ENCODE results near the gene AGRN. TPM values are rescaled to one million over a fixed set of nuclear protein-coding genes. Genes with fewer than 3 reads are reported as not detected.

AGRN gene
- total RNA-seq, 4 donors from 2014 or later = 33.0 to 103 (median 41.4) TPM

DNA sequence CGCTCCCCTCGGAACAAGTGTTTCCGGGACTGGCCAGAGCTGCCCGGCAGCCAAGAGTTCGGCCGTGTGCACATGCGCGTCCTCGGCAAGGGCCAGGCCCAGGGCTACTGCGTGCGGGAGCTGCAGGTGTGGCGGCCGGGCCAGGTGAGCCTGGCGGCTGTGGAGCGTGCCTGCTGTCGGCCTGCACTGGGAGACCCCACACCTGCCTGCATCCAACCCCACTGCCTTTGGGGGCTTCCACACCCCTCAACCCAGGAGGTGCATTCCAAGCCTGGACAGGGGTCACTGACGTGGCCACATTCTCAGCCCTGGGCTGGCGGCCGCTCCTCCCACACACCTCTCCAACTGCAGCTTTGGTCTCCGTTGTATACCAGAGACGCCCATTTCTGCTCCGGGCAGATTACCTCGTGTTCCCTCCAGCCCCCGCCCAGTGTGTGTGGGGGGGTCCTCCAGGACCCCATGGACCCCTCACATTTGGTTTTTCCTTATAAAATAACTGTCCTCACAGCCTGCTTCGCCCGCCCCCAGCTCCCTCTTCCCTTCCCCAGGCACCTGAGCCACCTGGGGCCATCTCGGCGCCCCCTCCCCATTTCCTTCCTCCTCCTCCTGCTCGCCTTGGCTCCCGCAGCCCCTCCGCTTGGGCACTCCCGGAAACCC, 48.1 kb downstream of the AGRN start:
- DNase-seq = no peak
- no peak for TF ChIP-seq POLR2A (IDR thresholded peaks at IDR 0.05)
- TF ChIP-seq, protein P1, sequence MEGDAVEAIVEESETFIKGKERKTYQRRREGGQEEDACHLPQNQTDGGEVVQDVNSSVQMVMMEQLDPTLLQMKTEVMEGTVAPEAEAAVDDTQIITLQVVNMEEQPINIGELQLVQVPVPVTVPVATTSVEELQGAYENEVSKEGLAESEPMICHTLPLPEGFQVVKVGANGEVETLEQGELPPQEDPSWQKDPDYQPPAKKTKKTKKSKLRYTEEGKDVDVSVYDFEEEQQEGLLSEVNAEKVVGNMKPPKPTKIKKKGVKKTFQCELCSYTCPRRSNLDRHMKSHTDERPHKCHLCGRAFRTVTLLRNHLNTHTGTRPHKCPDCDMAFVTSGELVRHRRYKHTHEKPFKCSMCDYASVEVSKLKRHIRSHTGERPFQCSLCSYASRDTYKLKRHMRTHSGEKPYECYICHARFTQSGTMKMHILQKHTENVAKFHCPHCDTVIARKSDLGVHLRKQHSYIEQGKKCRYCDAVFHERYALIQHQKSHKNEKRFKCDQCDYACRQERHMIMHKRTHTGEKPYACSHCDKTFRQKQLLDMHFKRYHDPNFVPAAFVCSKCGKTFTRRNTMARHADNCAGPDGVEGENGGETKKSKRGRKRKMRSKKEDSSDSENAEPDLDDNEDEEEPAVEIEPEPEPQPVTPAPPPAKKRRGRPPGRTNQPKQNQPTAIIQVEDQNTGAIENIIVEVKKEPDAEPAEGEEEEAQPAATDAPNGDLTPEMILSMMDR (IDR thresholded peaks at IDR 0.05) = no peak
- no peaks in the 10 kb centered on the region for H3K36me3 ChIP-seq
- peak overlapping the region; percentile 54 to 68 (median 60) for H3K4me3 ChIP-seq
- H3K27ac ChIP-seq = peak overlapping the region; percentile 76 to 94 (median 80)
- peaks cover 0 to 4% of the 10 kb centered on the region in 2 donors for H3K27me3 ChIP-seq
- peaks cover 3 to 32% (median 24%) of the 10 kb centered on the region in 4 donors for H3K4me1 ChIP-seq
- H3K9me3 ChIP-seq = no peaks in the 10 kb centered on the region

DNA sequence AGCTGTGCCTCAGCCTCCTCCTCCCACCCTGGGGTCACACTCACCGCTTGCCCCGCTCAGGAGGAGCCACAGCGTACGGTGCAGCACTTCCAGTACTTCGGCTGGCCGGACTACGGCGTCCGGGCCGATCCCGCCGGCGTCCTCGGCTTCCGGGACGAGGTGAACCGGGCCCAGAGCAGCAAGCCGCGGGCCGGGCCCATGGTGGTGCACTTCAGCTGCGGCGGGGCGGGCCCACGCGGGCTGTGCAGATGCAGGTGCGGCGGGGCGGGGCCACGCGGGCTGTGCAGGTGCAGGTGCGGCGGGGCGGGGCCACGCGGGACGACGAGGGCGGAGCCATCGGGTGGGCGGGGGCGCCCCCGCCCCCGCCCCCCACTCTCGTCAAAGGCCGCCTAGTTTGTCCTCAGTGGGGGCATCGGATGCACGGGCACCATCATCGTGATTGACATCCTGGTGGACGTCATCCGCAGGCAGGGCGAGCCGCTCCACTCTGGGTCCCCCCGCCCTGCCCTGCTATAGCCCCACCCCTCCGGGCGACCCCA, 48.7 kb downstream of the AGRN start:
- DNase-seq = peak; percentile 83 to 95 (median 91)
- Histone ChIP-seq H3K9me3 (no peaks in the 10 kb centered on the region), H3K27ac (peak overlapping the region; percentile 76 to 94 (median 80)), H3K36me3 (no peaks in the 10 kb centered on the region), H3K4me3 (peak overlapping the region; percentile 54 to 68 (median 60)), H3K27me3 (no peaks in the 10 kb centered on the region), H3K4me1 (peaks cover 3 to 31% (median 24%) of the 10 kb centered on the region in 4 donors)
- TF ChIP-seq POLR2A (IDR thresholded peaks at IDR 0.05) = no peak
- TF ChIP-seq, protein P1 (IDR thresholded peaks at IDR 0.05) = no peak

DNA sequence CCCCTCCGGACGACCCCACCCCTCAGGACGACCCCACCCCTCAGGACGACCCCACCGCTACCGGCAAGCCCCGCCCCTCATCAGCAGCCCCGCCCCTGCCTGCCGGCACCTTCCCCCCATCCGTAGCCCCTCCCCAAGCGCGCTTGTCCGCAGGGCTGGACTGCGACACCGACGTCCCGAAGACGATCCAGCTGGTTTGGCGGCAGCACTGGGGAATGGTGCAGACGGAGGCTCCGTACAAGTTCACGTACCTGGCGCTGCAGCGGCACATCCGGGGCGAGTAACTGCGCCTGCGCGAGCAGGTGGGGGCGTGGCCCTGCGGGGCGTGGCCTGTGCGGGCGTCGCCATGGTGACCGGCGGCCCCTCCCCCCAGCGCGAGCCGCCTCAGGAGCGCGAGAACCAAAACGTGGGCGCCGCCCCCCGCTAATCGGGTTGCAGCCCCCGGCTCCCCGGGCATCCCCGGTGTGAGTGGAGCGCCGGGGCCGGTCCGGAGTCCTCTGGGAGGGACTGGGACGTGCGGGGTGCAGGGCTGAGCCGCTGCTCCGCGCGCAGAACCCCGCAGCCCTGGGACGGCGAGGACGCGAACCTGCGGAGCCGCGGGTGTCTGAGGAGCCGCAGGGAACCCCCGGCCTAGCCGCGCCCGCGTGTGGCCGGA, 49.3 kb downstream of the AGRN start:
- DNase-seq = peak; percentile 82 to 93 (median 93)
- Histone ChIP-seq H3K4me1 (peaks cover 0 to 32% (median 18%) of the 10 kb centered on the region in 4 donors), H3K27me3 (no peaks in the 10 kb centered on the region), H3K9me3 (no peaks in the 10 kb centered on the region), H3K36me3 (no peaks in the 10 kb centered on the region), H3K4me3 (peak overlapping the region; percentile 54 to 68 (median 60)), H3K27ac (peak overlapping the region; percentile 76 to 94 (median 80))
- TF ChIP-seq POLR2A (IDR thresholded peaks at IDR 0.05) = peak; percentile 39 to 55
- TF ChIP-seq, protein P1 (IDR thresholded peaks at IDR 0.05) = no peak

DNA sequence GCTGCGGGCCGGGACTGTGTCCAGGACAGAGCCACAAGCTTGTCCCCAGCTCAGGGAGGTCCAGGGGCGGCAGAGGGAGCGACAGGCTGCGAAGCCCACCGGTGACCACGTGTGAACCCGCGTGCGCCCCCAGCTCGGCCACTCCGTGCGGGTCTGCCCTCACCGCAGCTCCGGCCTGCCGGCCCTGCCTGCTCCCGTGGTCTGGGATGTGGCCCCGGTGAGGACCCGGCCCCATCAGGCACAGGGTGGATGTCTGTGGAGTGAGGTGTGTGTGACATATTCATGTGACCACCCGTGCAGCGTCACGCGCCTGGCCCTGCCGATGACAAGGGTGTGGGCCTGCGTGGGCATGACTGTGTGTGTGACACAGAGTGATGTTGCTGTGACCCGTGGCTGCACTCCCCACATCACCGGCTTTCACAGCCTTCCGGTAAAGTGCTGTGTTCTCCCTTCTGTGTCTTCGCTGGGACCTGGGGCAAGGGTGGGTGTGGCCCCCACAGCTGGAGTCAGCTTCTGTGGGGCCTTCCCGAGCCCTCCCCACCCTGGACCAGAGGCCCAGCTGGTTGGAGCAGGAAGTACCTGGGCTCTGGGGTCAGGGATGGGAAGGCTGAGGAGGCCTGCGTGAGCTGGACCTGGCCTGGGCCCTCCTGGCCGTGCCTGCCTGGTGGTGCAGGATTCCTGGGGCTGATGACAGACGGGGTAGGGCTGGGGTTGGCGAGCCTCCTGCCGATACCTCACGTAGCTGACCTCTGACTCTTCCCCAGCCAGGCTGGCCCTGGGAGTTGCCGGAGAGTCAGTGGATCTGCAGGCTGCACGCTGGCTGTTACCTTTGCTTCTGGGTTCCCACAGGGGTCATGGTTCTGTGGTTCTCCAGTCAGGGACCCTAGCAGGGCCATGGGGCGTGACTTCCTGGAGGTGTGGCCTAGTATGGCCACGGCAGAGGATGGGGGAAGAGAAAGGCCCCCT, 50.1 kb downstream of the AGRN start:
- DNase-seq = peak in 2 of 3 donors; percentile 42 to 54
- H3K4me1 ChIP-seq = peaks cover 0 to 29% (median 15%) of the 10 kb centered on the region in 4 donors
- H3K27ac ChIP-seq = no peak overlapping the region

More for the DNA sequence above, 50.1 kb downstream of the AGRN start:
- no peaks in the 10 kb centered on the region for H3K9me3 ChIP-seq
- H3K4me3 ChIP-seq = peak overlapping the region in 3 of 4 donors; percentile 55 to 68 (median 65)
- no peaks in the 10 kb centered on the region for H3K27me3 ChIP-seq
- no peaks in the 10 kb centered on the region for H3K36me3 ChIP-seq
- TF ChIP-seq POLR2A (IDR thresholded peaks at IDR 0.05) = no peak
- TF ChIP-seq, protein P1 (IDR thresholded peaks at IDR 0.05) = no peak

Data from Peyer's patch (tissue), 4 donors.